Astrocyte (in vitro differentiated cells and primary cell): ENCODE measurements around the gene RPRD1B. TPM values are rescaled to one million over a fixed set of nuclear protein-coding genes. Genes with fewer than 3 reads are reported as not detected.

Source experiments
- DNase-seq: peaks from one replicate; pipeline ENCODE4 v3.0.0-alpha.2; 2010; ENCODE audit warnings: low read depth
- FAIRE-seq: peaks from 2 replicates; lab custom pipeline; 2011; peaks lifted over from hg19 to GRCh38; lab: Jason Lieb, UNC
- H2AFZ ChIP-seq: 2 replicates; pipeline ENCODE4 v1.6.0; 2012; ENCODE audit warnings: low read depth, low read length, inconsistent platforms
- H3K27ac ChIP-seq: 2 replicates; pipeline ENCODE4 v1.5.1; 2011; ENCODE audit warnings: low read depth, low read length, inconsistent platforms
- H3K27me3 ChIP-seq: 2 replicates; pipeline ENCODE4 v1.6.0; 2011; ENCODE audit warnings: low read length, inconsistent platforms; ENCODE audit not compliant: insufficient read depth
- H3K36me3 ChIP-seq: 2 replicates; pipeline ENCODE4 v1.5.1; 2011; ENCODE audit warnings: low read length, inconsistent platforms; ENCODE audit not compliant: insufficient read depth
- H3K4me1 ChIP-seq: 2 replicates; pipeline ENCODE4 v1.5.1; 2011; ENCODE audit warnings: low read length, inconsistent platforms; ENCODE audit not compliant: insufficient read depth
- H3K4me2 ChIP-seq: 2 replicates; pipeline ENCODE4 v1.6.0; 2012; ENCODE audit warnings: low read length, inconsistent platforms
- H3K4me3 ChIP-seq: 2 replicates; pipeline ENCODE4 v1.5.1; 2011; ENCODE audit warnings: low read depth, mild to moderate bottlenecking, low read length, inconsistent platforms; ENCODE audit not compliant: insufficient read depth
- H3K79me2 ChIP-seq: 2 replicates; pipeline ENCODE4 v1.6.0; 2012; ENCODE audit warnings: mild to moderate bottlenecking, low read length, inconsistent platforms; ENCODE audit not compliant: insufficient read depth
- H3K9ac ChIP-seq: 2 replicates; pipeline ENCODE4 v1.6.0; 2012; ENCODE audit warnings: mild to moderate bottlenecking, low read length, inconsistent platforms
- H3K9me3 ChIP-seq: 2 replicates; pipeline ENCODE4 v1.5.1; 2012; ENCODE audit warnings: low read depth, mild to moderate bottlenecking, low read length, inconsistent platforms; ENCODE audit not compliant: insufficient read depth
- H4K20me1 ChIP-seq: 2 replicates; pipeline ENCODE4 v1.6.0; 2012; ENCODE audit warnings: low read length, inconsistent platforms; ENCODE audit not compliant: insufficient read depth
- H3K27ac Mint-ChIP-seq: one replicate; pipeline ENCODE4 v1.8.0; 2021; ENCODE audit warnings: mild to moderate bottlenecking, mixed read lengths; ENCODE audit not compliant: unreplicated experiment
- H3K27me3 Mint-ChIP-seq: one replicate; pipeline ENCODE4 v1.8.0; 2021; ENCODE audit warnings: low read depth, mixed read lengths; ENCODE audit not compliant: unreplicated experiment
- H3K36me3 Mint-ChIP-seq: one replicate; pipeline ENCODE4 v1.8.0; 2021; ENCODE audit warnings: low read depth, mixed read lengths; ENCODE audit not compliant: unreplicated experiment
- H3K4me1 Mint-ChIP-seq: one replicate; pipeline ENCODE4 v1.8.0; 2021; ENCODE audit warnings: low read depth, mixed read lengths; ENCODE audit not compliant: unreplicated experiment
- H3K4me3 Mint-ChIP-seq: one replicate; pipeline ENCODE4 v1.8.0; 2021; ENCODE audit warnings: mild to moderate bottlenecking, moderate library complexity, mixed read lengths; ENCODE audit not compliant: unreplicated experiment
- H3K9me3 Mint-ChIP-seq: one replicate; pipeline ENCODE4 v1.8.0; 2021; ENCODE audit warnings: mild to moderate bottlenecking, mixed read lengths; ENCODE audit not compliant: unreplicated experiment
- CTCF ChIP-seq: IDR thresholded peaks from 2 replicates; pipeline ENCODE4 v1.5.1; 2011; ENCODE audit warnings: low read depth, mild to moderate bottlenecking, inconsistent platforms, low read length, moderate library complexity; ENCODE audit not compliant: insufficient read depth
- EZH2 ChIP-seq: IDR thresholded peaks from 2 replicates; pipeline ENCODE4 v1.6.1; 2012; ENCODE audit warnings: mild to moderate bottlenecking, low read length, inconsistent platforms; ENCODE audit not compliant: insufficient read depth
- total RNA-seq: library from RNA; stranded (reverse); gene quantifications from 2 replicates; pipeline ENCODE4 v1.2.1, GENCODE V29; 2021

Gene RPRD1B
- total RNA-seq, 1 donor from 2014 or later: 20.7 TPM

DNA sequence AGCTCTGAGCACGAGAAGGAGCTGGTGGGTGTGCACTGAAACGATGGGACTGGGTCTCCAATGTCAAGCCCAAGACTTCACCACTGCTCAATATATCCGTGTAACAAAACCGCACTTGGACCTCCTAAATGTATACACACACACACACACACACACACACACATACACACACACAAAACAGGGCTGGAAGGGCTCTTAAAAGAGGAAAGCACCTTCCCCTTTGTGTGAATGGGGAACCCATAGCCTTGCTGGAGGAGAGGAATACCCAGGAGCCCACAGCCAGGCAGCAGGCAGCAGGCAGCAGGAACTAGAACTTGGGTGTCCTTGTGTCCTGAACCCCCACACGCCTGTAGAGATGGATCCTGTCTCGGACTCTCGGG is 101.7 kb downstream of the RPRD1B start:
- H3K4me3 Mint-ChIP-seq: no peak overlapping the region
- peak overlapping the region; percentile 30 for H3K9ac ChIP-seq
- peak overlapping the region; percentile 59 for H3K4me2 ChIP-seq
- DNase-seq: no peak
- H3K27me3 Mint-ChIP-seq: peaks cover 2% of the 10 kb centered on the region
- no peaks in the 10 kb centered on the region for H3K27me3 ChIP-seq
- H3K36me3 Mint-ChIP-seq: peaks cover 11% of the 10 kb centered on the region
- peaks cover 18% of the 10 kb centered on the region for H3K4me1 Mint-ChIP-seq
- H3K4me3 ChIP-seq: no peak overlapping the region
- H3K27ac Mint-ChIP-seq: no peak overlapping the region
- no peak overlapping the region for H2AFZ ChIP-seq
- peaks cover 5% of the 10 kb centered on the region for H3K9me3 Mint-ChIP-seq
- no peak for FAIRE-seq
- H3K36me3 ChIP-seq: peaks cover 38% of the 10 kb centered on the region
- no peak for TF ChIP-seq EZH2
- TF ChIP-seq CTCF: no peak
- peaks cover 28% of the 10 kb centered on the region for H3K4me1 ChIP-seq
- H3K9me3 ChIP-seq: no peaks in the 10 kb centered on the region
- no peaks in the 10 kb centered on the region for H3K79me2 ChIP-seq
- H4K20me1 ChIP-seq: no peaks in the 10 kb centered on the region
- H3K27ac ChIP-seq: peak overlapping the region; percentile 69

- Mint-ChIP-seq H3K36me3 (peaks cover 11% of the 10 kb centered on the region), H3K27ac (no peak overlapping the region), H3K27me3 (no peaks in the 10 kb centered on the region), H3K4me1 (peaks cover 19% of the 10 kb centered on the region), H3K9me3 (peaks cover 5% of the 10 kb centered on the region), H3K4me3 (no peak overlapping the region)
- Histone ChIP-seq H3K9ac (no peak overlapping the region), H3K4me3 (no peak overlapping the region), H3K9me3 (no peaks in the 10 kb centered on the region), H3K4me1 (peaks cover 29% of the 10 kb centered on the region), H3K27me3 (no peaks in the 10 kb centered on the region), H2AFZ (no peak overlapping the region), H3K27ac (peak overlapping the region; percentile 69), H4K20me1 (no peaks in the 10 kb centered on the region), H3K79me2 (no peaks in the 10 kb centered on the region), H3K36me3 (peaks cover 34% of the 10 kb centered on the region), H3K4me2 (no peak overlapping the region)
- TF ChIP-seq CTCF: no peak
- no peak for TF ChIP-seq EZH2
- no peak for DNase-seq
- no peak for FAIRE-seq
Measured at GRCh38 chr20:38135651-38136420, 102.3 kb downstream of the RPRD1B start.
